Fibroblast of lung (primary cell): ENCODE data around the gene AMZ2.
"Not testable (repeated sequence)": the region's sequence is repeated elsewhere in the genome, so short reads cannot be mapped to it uniquely, and the experiment has no call there.

Experiments used
- CTCF ChIP-seq, 2 donors: IDR thresholded peaks in 1 of 2; conservative IDR thresholded peaks in 1 of 2; 1 replicate in 1 of 2; 2 replicates in 1 of 2; pipeline ENCODE4 v1.5.1; 2011 to 2012; ENCODE audit warnings: low read length in 2 of 2, control low read depth in 1 of 2, inconsistent platforms in 1 of 2, low read depth in 1 of 2, mild to moderate bottlenecking in 1 of 2
- EZH2 ChIP-seq: IDR thresholded peaks from 2 replicates; pipeline ENCODE4 v1.5.1; 2012; ENCODE audit warnings: low read length, control low read depth, mild to moderate bottlenecking; ENCODE audit errors: missing control alignments

GRCh38 chr17:68265833-68266232, 18.0 kb downstream of the AMZ2 start:
- not testable (repeated sequence) for TF ChIP-seq CTCF (conservative IDR thresholded peaks at IDR 0.05 in 1 of 2, IDR thresholded peaks at IDR 0.05 in 1 of 2; ENCODE audit: low read depth in 1 of 2, low read length in 2 of 2); EZH2
